Thyroid gland (tissue), 4 donors: Measurements from ENCODE around the gene TNFRSF21. TPM values are rescaled to one million over a fixed set of nuclear protein-coding genes. Genes with fewer than 3 reads are reported as not detected.

Experiments used
- DNase-seq, 2 donors: peaks; one replicate each; pipeline ENCODE4 v3.0.0-alpha.2; 2019
- H3K27ac ChIP-seq, 3 donors: fragments of 200-600 bp; sonication (generic); 1 replicate in 2 of 3; 2 replicates in 1 of 3; pipeline ENCODE4 v1.5.1; 2016 to 2019; ENCODE audit warnings: mild to moderate bottlenecking in 1 of 3, moderate library complexity in 1 of 3
- H3K27me3 ChIP-seq: fragments of 200-600 bp; sonication (generic); one replicate; pipeline ENCODE4 v1.5.1; 2019
- H3K36me3 ChIP-seq, 2 donors: fragments of 200-600 bp; sonication (generic); one replicate each; pipeline ENCODE4 v1.5.1; 2016 to 2019
- H3K4me1 ChIP-seq, 2 donors: fragments of 200-600 bp; sonication (generic); one replicate each; pipeline ENCODE4 v1.5.1; 2017 to 2019
- H3K4me3 ChIP-seq, 3 donors: fragments of 200-600 bp; sonication (generic); replicated peaks in 1 of 3; 1 replicate in 2 of 3; 2 replicates in 1 of 3; pipeline ENCODE4 v1.5.1; 2016; ENCODE audit warnings: mild to moderate bottlenecking in 1 of 3
- H3K9me3 ChIP-seq: fragments of 200-600 bp; sonication (generic); one replicate; pipeline ENCODE4 v1.5.1; 2017
- POLR2A ChIP-seq, 2 donors: fragments of 450-650 bp; IDR thresholded peaks; one replicate each; pipeline ENCODE4 v1.6.1; 2017; ENCODE audit warnings: antibody characterized with exemption in 2 of 2, mild to moderate bottlenecking in 2 of 2, moderate library complexity in 1 of 2
- WGBS, 2 donors: methylation state at CpG; one replicate each; pipeline ENCODE4 v1.1.5; 2017; 5-methylcytosine and 5-hydroxymethylcytosine counted together
- intact Hi-C: fragments of 100-400 bp; cut with DNase I; formaldehyde crosslinking; loops from one replicate; pipeline ENCODE4 v1.15.1; 2023
- total RNA-seq, 4 donors: library from RNA; depleted of rRNA; stranded (reverse); fragments of >200 nt; gene quantifications; one replicate each; pipeline ENCODE4 v1.2.3, GENCODE V29; 2016
- TF ChIP-seq, protein P1 (sequence below), 6 experiments: fragments of 200-600 bp in 3 of 6; fragments of 450-650 bp in 3 of 6; sonication (generic) in 3 of 6; IDR thresholded peaks; one replicate each; pipeline ENCODE4 v1.5.1; 2016 to 2019; ENCODE audit warnings: antibody characterized with exemption in 6 of 6, mild to moderate bottlenecking in 2 of 6, inconsistent platforms in 1 of 6, moderate library complexity in 1 of 6

The TNFRSF21 gene
- total RNA-seq, 4 donors from 2014 or later = 5.7 to 13.6 (median 7.0) TPM

DNA sequence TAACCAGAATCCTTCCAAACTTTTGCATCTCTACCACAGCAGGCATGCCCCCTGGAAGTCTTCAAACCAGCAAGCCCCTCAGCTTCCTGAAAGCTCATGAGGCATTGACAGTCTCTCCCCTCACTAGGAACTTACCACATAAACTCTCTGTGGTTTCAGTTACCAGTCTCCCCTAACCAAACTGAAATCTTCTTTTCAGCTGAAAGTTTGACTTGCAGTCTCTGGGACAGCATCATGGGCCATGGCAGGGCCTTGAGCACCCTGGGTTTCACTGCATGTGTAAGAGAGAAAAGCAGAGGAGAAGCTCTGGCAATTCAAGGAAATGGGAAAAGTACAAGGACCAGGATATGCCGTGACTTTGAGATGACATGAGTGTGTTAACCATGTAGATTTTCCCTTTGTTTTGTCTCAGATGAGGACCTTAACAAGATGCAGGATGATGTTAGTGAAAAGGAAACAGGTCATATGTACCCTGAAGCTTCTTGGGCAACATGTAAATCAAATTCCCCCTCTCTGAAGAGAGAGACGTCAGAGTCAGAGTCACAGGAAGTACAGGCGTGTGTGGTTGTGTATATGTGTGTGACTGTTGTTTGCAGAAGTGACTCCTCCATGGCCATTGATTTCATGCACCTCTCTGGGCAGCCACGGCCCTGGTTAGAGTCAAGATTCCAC, 106.3 kb downstream of the TNFRSF21 start:
- no peak for TF ChIP-seq POLR2A (IDR thresholded peaks at IDR 0.05)
- TF ChIP-seq, protein P1, sequence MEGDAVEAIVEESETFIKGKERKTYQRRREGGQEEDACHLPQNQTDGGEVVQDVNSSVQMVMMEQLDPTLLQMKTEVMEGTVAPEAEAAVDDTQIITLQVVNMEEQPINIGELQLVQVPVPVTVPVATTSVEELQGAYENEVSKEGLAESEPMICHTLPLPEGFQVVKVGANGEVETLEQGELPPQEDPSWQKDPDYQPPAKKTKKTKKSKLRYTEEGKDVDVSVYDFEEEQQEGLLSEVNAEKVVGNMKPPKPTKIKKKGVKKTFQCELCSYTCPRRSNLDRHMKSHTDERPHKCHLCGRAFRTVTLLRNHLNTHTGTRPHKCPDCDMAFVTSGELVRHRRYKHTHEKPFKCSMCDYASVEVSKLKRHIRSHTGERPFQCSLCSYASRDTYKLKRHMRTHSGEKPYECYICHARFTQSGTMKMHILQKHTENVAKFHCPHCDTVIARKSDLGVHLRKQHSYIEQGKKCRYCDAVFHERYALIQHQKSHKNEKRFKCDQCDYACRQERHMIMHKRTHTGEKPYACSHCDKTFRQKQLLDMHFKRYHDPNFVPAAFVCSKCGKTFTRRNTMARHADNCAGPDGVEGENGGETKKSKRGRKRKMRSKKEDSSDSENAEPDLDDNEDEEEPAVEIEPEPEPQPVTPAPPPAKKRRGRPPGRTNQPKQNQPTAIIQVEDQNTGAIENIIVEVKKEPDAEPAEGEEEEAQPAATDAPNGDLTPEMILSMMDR (IDR thresholded peaks at IDR 0.05) = no peak
- H3K9me3 ChIP-seq = no peaks in the 10 kb centered on the region
- DNase-seq = no peak
- no peak overlapping the region for H3K27ac ChIP-seq
- intact Hi-C loops = no loop called here
- 83 to 91% methylated on average over 4 of the region's 4 CpGs for WGBS, 2 donors
- H3K4me3 ChIP-seq = no peak overlapping the region
- no peaks in the 10 kb centered on the region for H3K4me1 ChIP-seq
- no peaks in the 10 kb centered on the region for H3K36me3 ChIP-seq
- no peaks in the 10 kb centered on the region for H3K27me3 ChIP-seq

DNA sequence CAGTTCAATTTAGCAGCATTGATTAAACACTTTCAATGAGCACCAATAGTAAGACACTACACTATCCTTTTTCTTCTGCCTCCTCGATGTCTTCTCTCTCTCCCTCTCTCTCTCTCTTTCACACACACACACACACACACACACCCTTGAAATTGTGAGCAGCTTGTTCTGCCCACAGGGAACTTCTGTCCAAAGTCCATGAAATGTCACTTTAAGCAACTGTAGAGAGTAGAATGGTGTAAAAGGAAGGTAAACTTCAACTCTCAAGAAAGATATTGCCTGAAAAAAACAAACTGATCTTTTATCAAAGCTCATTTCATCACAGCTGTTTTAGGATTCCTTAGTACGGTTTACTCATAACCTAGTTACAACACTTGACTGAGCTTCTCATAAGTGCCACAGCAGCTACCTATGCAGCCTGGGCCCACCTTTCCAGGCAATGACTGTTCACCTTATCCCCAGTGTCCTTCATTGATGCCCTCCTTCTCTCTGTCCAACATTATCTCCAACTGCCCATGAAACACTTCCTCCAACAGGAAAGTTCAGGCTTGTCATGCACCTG, 107.0 kb downstream of the TNFRSF21 start:
- intact Hi-C loops = no loop called here
- Histone ChIP-seq H3K9me3 (no peaks in the 10 kb centered on the region), H3K4me1 (no peaks in the 10 kb centered on the region), H3K27ac (no peak overlapping the region), H3K4me3 (no peak overlapping the region), H3K36me3 (no peaks in the 10 kb centered on the region), H3K27me3 (no peaks in the 10 kb centered on the region)
- WGBS, 2 donors = 88 to 94% methylated on average over 2 of the region's 2 CpGs
- DNase-seq = no peak
- no peak for TF ChIP-seq POLR2A (IDR thresholded peaks at IDR 0.05)
- TF ChIP-seq, protein P1 (IDR thresholded peaks at IDR 0.05) = no peak

DNA sequence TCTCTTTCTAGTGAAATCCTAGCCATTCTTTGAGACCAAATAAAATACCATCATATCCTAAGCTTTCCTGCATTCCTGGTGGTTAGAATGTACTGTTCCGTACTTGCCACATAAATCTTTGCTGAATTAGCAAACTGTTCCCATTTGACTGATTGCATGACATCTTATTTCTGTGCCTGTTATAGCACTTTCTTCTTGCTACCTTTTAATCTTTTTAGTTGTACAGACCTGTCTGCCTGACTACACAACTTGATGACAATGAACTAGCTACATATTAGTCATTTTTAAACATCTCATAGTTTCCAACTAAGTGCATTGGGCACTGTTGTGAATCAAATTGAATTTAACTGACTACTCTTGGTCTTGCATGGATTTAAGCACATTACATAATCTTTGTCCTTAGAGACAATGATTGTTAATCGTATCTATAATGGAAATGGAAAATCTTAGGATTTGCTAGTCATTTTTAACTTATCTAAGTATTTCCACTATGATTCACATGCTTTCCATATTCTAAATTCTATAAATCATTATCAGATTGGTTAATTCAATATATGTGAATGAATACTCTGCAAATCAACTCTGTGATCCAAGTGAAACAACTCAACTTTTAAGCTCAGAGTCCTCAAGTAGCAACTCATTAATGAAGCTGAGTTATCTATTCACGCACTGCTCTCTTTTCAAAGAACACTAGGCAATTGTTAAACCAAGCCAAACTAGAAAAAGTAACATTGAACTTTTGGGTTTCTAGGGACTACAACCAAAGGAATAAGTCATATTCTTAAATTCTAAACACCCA, 109.0 kb downstream of the TNFRSF21 start:
- Histone ChIP-seq H3K4me1 (no peaks in the 10 kb centered on the region), H3K27ac (no peak overlapping the region), H3K36me3 (no peaks in the 10 kb centered on the region), H3K4me3 (no peak overlapping the region), H3K9me3 (no peaks in the 10 kb centered on the region), H3K27me3 (no peaks in the 10 kb centered on the region)
- no peak for DNase-seq
- TF ChIP-seq POLR2A (IDR thresholded peaks at IDR 0.05) = no peak
- TF ChIP-seq, protein P1 (IDR thresholded peaks at IDR 0.05) = no peak
- 90 to 94% methylated on average over 3 of the region's 3 CpGs for whole genome bisulfite sequencing, 2 donors
- intact Hi-C loops = no loop called here

DNA sequence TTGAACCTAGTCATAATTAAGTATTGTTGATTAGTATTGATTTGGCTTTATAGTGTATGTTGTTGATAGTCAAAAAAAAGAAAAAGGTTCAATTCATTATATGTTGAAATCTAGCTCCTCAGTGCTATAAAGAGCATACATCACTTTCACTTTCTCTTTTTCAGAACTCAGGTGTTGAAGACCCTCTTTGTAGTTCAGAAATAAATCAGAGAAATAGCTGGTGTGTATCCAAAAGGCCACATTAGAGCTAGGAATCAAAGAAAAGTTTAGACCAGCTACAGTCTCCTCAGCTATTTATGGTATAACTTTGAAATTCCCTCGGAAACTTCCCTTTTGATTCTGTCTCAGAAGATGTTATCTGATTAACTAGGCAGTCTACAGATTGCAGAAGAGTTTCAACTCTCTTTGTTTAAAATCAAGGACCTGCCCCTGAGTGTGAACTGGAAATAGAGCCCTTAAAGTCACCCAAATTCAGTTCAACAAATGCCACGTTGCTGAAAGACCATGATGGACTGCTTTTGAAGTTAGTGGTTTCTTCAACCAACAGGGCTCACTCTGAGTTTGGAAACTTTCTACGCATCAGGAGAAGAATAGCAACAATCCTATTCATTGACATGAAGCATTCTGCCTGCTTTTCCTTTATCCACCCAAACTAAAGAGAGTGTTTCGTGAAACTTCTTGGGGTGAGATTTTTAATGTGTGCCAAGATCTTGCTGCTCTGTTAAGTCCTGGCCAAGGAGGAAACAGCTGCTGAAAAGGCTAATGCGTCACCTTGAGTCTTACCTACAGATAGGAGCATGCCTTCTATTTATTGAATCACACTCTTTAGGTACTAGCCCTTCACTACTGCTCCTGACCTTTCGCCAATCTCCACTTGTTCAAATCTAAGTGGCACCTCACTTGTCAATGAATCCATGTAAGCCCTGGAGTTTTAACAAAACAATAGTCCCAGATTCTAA, 111.7 kb downstream of the TNFRSF21 start:
- TF ChIP-seq POLR2A (IDR thresholded peaks at IDR 0.05) = no peak
- TF ChIP-seq, protein P1 (IDR thresholded peaks at IDR 0.05) = no peak
- intact Hi-C loops = no loop called here
- Histone ChIP-seq H3K36me3 (no peaks in the 10 kb centered on the region), H3K27me3 (no peaks in the 10 kb centered on the region), H3K4me3 (no peak overlapping the region), H3K4me1 (no peaks in the 10 kb centered on the region), H3K27ac (no peak overlapping the region), H3K9me3 (no peaks in the 10 kb centered on the region)
- WGBS, 2 donors = 77 to 88% methylated on average over 6 of the region's 6 CpGs
- DNase-seq = no peak
